ENCODE data around the gene AKAP14. TPM values are rescaled to one million over a fixed set of nuclear protein-coding genes. Genes with fewer than 3 reads are reported as not detected.
A peak's percentile ranks its signal among the peaks of the same experiment; 100 is the strongest.

Gene AKAP14
- total RNA-seq, 4 donors from 2014 or later: not detected

GRCh38 chrX:119871245-119871598 is 24.5 kb upstream of the AKAP14 start:
- no peak for TF ChIP-seq POLR2AphosphoS5 (IDR thresholded peaks at IDR 0.05)
- TF ChIP-seq POLR2A (IDR thresholded peaks at IDR 0.05): no peak
- Histone ChIP-seq H3K4me1 (peaks cover 0 to 14% (median 0%) of the 10 kb centered on the region in 3 donors), H3K9me3 (no peaks in the 10 kb centered on the region), H3K27me3 (no peaks in the 10 kb centered on the region), H3K4me3 (peak overlapping the region; percentile 63 to 65), H3K27ac (peak overlapping the region; percentile 74 to 90 (median 90)), H3K36me3 (peaks cover 0 to 10% of the 10 kb centered on the region in 2 donors)
- ATAC-seq: peak; percentile 26
- WGBS, 2 donors (ENCODE audit: low coverage in 1 of 2): 31% methylated on average over 6 of the region's 26 CpGs; no CpG with 5 or more reads in 1 of the 2 donors

DNA sequence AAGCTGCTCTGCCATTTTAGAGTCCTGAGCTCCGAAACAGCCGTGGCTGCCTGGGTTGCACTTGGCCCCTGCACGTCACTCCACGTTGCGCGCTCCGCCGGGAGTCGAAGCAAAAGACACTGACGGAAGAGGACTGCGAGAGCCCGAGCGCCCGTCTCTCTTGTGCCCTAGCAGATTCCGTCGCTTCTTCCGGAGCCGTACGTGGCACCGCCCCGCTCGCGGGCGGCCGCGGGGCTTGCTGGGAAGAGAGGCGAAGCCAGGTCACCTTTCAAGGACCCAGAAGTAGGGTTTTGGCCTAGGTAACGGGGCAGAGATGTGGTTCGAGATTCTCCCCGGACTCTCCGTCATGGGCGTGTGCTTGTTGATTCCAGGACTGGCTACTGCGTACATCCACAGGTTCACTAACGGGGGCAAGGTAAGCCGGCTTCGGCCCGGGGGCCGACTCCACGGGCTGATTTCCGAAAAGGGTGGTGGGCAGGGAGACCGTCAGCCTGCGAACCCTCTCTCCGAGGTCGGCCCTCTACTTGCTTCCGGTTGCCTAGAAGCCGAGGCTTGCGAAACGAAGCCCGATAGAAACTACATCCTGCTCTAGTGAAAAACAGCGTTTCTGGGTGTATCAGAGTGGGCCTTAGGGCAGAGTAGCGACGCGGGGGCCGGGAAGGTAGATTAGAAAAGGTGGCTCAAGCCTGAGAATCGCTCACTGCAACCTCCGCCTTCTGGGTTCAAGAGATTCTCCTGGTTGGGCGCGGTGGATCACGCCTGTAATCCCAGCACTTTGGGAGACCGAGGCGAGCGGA is 23.9 kb upstream of the AKAP14 start, which contains the start of the genes NDUFA1 and RNF113A:
NDUFA1 (plus strand) TSS at position 234 of the 797 bp plus-strand sequence; CDS start at position 314, 80 bp downstream.
RNF113A (minus strand) TSS at position 135 of the 797 bp plus-strand sequence; CDS start at position 15, 120 bp downstream.
- ATAC-seq: peak; percentile 95
- peaks cover 0 to 14% (median 0%) of the 10 kb centered on the region in 3 donors for H3K4me1 ChIP-seq
- H3K4me3 ChIP-seq: peak within 1 kb of the TSS; percentile 63 to 65
- H3K27me3 ChIP-seq: no peaks in the 10 kb centered on the region
- WGBS, 2 donors (ENCODE audit: low coverage in 1 of 2): no CpG with 5 or more reads among the region's 62 CpGs
- TF ChIP-seq POLR2A (IDR thresholded peaks at IDR 0.05) (peak; percentile 50 to 70), POLR2AphosphoS5 (IDR thresholded peaks at IDR 0.05) (peak; percentile 73), EP300 (IDR thresholded peaks at IDR 0.05) (no peak)
- TF ChIP-seq, protein P1, sequence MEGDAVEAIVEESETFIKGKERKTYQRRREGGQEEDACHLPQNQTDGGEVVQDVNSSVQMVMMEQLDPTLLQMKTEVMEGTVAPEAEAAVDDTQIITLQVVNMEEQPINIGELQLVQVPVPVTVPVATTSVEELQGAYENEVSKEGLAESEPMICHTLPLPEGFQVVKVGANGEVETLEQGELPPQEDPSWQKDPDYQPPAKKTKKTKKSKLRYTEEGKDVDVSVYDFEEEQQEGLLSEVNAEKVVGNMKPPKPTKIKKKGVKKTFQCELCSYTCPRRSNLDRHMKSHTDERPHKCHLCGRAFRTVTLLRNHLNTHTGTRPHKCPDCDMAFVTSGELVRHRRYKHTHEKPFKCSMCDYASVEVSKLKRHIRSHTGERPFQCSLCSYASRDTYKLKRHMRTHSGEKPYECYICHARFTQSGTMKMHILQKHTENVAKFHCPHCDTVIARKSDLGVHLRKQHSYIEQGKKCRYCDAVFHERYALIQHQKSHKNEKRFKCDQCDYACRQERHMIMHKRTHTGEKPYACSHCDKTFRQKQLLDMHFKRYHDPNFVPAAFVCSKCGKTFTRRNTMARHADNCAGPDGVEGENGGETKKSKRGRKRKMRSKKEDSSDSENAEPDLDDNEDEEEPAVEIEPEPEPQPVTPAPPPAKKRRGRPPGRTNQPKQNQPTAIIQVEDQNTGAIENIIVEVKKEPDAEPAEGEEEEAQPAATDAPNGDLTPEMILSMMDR (IDR thresholded peaks at IDR 0.05): no peak
- H3K36me3 ChIP-seq: peaks cover 0 to 16% of the 10 kb centered on the region in 2 donors
- no peaks in the 10 kb centered on the region for H3K9me3 ChIP-seq
- peak within 1 kb of the TSS; percentile 74 to 90 (median 90) for H3K27ac ChIP-seq

DNA sequence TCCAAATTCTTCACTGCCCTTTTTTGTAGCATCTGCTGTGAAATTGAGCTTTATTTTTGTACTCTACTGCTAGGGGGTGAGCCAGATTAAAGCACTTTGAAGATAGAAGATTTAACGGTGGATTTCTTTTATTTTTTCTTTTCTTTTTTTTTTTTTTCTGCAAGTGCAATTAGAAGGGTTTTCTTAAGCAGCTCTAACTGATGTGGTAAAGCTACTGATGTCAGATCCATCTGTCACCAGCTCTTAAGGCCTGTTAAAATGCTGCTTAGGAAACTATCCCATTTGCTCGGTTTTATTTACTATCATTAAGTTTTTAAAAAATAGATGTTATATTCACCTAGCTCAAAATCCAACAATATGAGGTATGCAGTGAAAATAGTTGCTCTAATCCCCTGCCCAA is 17.0 kb upstream of the AKAP14 start:
- peaks cover 0 to 35% of the 10 kb centered on the region in 2 donors for H3K36me3 ChIP-seq
- no peak overlapping the region for H3K4me3 ChIP-seq
- WGBS, 2 donors (ENCODE audit: low coverage in 1 of 2): 88% methylated on average over 1 of the region's 2 CpGs; no CpG with 5 or more reads in 1 of the 2 donors
- ATAC-seq: no peak
- TF ChIP-seq POLR2A (IDR thresholded peaks at IDR 0.05): no peak
- no peak for TF ChIP-seq EP300 (IDR thresholded peaks at IDR 0.05)
- TF ChIP-seq, protein P1 (IDR thresholded peaks at IDR 0.05): no peak
- TF ChIP-seq POLR2AphosphoS5 (IDR thresholded peaks at IDR 0.05): no peak
- no peaks in the 10 kb centered on the region for H3K27me3 ChIP-seq
- no peak overlapping the region for H3K27ac ChIP-seq
- H3K9me3 ChIP-seq: no peaks in the 10 kb centered on the region
- H3K4me1 ChIP-seq: no peaks in the 10 kb centered on the region

DNA sequence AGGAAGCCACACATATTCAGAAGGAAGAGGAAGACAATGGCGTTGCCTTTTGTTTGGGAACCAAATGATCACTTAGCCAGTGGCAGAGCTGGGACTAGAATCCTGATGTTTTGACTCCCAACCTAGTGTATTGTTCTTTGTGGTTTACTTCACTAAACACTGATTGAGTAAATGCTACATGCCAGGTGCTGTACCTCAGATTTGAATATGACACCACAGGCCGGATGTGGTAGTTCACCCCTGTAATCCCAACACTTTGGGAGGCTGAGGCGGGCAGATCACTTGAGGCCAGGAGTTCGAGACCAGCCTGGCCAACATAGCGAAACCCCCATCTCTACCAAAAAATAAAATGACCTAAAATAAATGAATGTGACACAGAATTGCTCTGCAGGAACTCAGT is 15.6 kb upstream of the AKAP14 start:
- Histone ChIP-seq H3K36me3 (peaks cover 0 to 35% of the 10 kb centered on the region in 2 donors), H3K27ac (no peak overlapping the region), H3K27me3 (no peaks in the 10 kb centered on the region), H3K4me3 (no peak overlapping the region), H3K4me1 (no peaks in the 10 kb centered on the region), H3K9me3 (no peaks in the 10 kb centered on the region)
- no peak for ATAC-seq
- no peak for TF ChIP-seq POLR2AphosphoS5 (IDR thresholded peaks at IDR 0.05)
- TF ChIP-seq POLR2A (IDR thresholded peaks at IDR 0.05): no peak
- no peak for TF ChIP-seq EP300 (IDR thresholded peaks at IDR 0.05)
- TF ChIP-seq, protein P1 (IDR thresholded peaks at IDR 0.05): no peak
- 58 to 67% methylated on average over 1 to 2 of the region's 5 CpGs for WGBS, 2 donors (ENCODE audit: low coverage in 1 of 2)

- H3K27ac ChIP-seq: peak overlapping the region in 2 of 4 donors; percentile 4 to 39
- ATAC-seq: peak; percentile 56
- peaks cover 0 to 29% of the 10 kb centered on the region in 2 donors for H3K36me3 ChIP-seq
- H3K4me1 ChIP-seq: no peaks in the 10 kb centered on the region
- H3K27me3 ChIP-seq: no peaks in the 10 kb centered on the region
- TF ChIP-seq POLR2AphosphoS5 (IDR thresholded peaks at IDR 0.05): no peak
- no peak for TF ChIP-seq POLR2A (IDR thresholded peaks at IDR 0.05)
- TF ChIP-seq, protein P1 (IDR thresholded peaks at IDR 0.05): peak in 3 of 4 experiments; percentile 45 to 57 (median 48)
- H3K9me3 ChIP-seq: no peaks in the 10 kb centered on the region
- H3K4me3 ChIP-seq: no peak overlapping the region
- 16 to 76% methylated on average over 4 to 5 of the region's 11 CpGs for WGBS, 2 donors (ENCODE audit: low coverage in 1 of 2)
Observed at GRCh38 chrX:119880552-119881437, 14.9 kb upstream of the AKAP14 start.
